D721Med (cell line): Measurements from ENCODE around the gene PRXL2B.

Experiments
- DNase-seq: peaks from one replicate; pipeline ENCODE4 v3.0.0; 2011; ENCODE audit warnings: low spot score; ENCODE audit not compliant: insufficient read length
- FAIRE-seq: peaks from 2 replicates; lab custom pipeline; 2011; peaks lifted over from hg19 to GRCh38; lab: Jason Lieb, UNC
- TF ChIP-seq, protein P1 (sequence below): IDR thresholded peaks from 2 replicates; pipeline ENCODE4 v1.5.1; 2012; ENCODE audit warnings: mild to moderate bottlenecking, control low read depth; ENCODE audit not compliant: insufficient read depth; ENCODE audit errors: missing control alignments

Gene PRXL2B

GRCh38 chr1:2606881-2607621 is 20.5 kb downstream of the PRXL2B start:
- no peak for DNase-seq
- TF ChIP-seq, protein P1, sequence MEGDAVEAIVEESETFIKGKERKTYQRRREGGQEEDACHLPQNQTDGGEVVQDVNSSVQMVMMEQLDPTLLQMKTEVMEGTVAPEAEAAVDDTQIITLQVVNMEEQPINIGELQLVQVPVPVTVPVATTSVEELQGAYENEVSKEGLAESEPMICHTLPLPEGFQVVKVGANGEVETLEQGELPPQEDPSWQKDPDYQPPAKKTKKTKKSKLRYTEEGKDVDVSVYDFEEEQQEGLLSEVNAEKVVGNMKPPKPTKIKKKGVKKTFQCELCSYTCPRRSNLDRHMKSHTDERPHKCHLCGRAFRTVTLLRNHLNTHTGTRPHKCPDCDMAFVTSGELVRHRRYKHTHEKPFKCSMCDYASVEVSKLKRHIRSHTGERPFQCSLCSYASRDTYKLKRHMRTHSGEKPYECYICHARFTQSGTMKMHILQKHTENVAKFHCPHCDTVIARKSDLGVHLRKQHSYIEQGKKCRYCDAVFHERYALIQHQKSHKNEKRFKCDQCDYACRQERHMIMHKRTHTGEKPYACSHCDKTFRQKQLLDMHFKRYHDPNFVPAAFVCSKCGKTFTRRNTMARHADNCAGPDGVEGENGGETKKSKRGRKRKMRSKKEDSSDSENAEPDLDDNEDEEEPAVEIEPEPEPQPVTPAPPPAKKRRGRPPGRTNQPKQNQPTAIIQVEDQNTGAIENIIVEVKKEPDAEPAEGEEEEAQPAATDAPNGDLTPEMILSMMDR, result no peak
- FAIRE-seq, result no peak

GRCh38 chr1:2607641-2608091 is 21.1 kb downstream of the PRXL2B start:
- FAIRE-seq (no peak), DNase-seq (no peak)
- TF ChIP-seq, protein P1, result no peak

DNA sequence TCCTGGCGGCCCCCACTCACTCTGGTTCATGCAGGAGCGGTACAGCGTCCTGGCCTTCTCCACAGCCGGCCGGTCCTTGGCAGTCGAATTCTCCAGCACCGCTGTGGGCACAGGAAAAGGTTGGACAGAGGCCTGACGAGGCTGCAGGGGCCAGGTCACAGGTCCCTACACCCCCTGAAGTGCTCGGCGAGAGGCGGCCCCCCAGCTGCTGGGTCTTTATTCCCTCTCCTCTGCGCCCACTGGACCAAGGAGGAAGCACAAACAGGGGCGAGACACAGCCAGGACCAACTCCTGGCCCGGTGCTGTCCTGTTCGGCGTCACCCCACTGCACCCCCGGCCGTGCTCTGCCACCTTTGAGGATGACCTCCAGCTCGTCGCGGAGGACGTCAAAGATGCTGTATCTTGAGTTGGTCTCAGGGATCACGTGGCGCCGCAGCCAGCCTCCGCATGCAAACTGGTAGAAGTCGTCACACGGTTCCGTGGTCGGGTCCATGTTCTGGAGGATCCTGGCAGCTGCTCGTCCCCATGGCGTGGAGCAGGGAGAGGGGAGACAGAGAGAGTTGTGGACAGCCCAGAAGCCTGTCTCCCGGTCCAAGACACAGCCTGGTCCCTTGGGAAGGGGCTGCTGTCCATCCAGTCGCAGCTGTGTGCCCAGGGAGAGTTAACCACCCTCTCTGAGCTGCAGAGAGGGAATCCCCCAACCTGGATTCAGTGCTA is 22.9 kb downstream of the PRXL2B start:
- FAIRE-seq (no peak), DNase-seq (no peak)
- TF ChIP-seq, protein P1, result no peak

GRCh38 chr1:2610036-2610959 is 23.7 kb downstream of the PRXL2B start:
- DNase-seq (no peak), FAIRE-seq (no peak)
- TF ChIP-seq, protein P1, result no peak

DNA sequence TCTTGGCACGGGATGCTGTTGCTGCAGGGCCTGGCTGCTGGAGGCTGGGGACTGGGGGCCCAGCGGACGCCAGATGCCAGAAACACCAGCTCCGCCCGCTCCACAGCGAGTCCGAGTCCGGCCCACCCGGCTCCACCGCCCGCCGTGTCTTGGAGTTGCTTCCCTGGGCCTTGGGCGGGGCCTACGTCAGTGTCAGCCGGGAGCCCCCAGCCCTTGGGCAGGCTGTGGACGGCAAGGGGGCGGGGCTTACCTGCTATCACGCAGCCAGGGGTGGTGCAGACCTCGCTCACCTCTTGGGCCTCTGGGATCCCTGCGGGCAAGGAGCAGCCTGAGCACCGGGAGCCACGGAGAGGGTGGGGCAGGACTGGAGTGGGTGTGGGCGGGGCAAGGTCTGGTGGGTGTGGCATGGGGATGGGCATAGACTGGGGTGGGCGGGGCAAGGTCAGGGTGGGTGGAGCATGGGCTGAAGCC is 24.5 kb downstream of the PRXL2B start:
- FAIRE-seq, result no peak
- TF ChIP-seq, protein P1, result no peak
- no peak for DNase-seq

- TF ChIP-seq, protein P1, result no peak
- FAIRE-seq, result no peak
- no peak for DNase-seq
Observed at GRCh38 chr1:2611621-2612437, 25.3 kb downstream of the PRXL2B start.
